ENCODE data around the gene RAB34. TPM values are rescaled to one million over a fixed set of nuclear protein-coding genes. Genes with fewer than 3 reads are reported as not detected.

Gene RAB34
- total and polyA plus RNA-seq, 9 of the 15 experiments (the other 6 are each of a cell fraction or from before 2014, with no cell fraction given): 0.07 to 3.8 (median 0.46) TPM; not detected in 1

DNA sequence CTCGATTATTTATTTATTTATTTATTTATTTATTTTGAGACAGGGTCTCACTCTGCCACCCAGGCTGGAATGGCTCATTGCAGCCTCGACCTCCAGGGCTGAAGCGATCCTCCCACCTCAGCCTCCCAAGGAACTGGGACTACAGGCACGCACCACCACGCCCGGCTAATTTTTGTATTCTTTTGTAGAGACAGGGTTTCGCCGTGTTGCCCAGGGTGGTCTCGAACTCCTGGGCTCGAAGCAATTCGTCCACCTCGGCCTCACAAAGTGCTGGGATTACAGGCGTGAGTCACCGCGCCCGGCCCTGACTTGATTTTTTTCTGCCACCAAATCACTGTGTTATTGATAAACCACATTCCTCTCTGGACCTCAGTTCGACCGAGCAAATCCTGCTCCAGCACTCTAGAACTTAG, 1.4 kb upstream of the RAB34 start (continued):
- TF ChIP-seq, protein P1, sequence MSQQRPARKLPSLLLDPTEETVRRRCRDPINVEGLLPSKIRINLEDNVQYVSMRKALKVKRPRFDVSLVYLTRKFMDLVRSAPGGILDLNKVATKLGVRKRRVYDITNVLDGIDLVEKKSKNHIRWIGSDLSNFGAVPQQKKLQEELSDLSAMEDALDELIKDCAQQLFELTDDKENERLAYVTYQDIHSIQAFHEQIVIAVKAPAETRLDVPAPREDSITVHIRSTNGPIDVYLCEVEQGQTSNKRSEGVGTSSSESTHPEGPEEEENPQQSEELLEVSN (IDR thresholded peaks at IDR 0.05; ENCODE audit: borderline replicate concordance in 1 of 2, extremely low read depth in 1 of 2, insufficient read depth in 1 of 2, insufficient read length in 1 of 2, low read depth in 1 of 2, low read length in 1 of 2, poor library complexity in 1 of 2, severe bottlenecking in 1 of 2): no peak
- no peak for TF ChIP-seq MAZ (CRISPR knock-in tag; conservative IDR thresholded peaks at IDR 0.05 in 1 of 2, IDR thresholded peaks at IDR 0.05 in 1 of 2)
- TF ChIP-seq PRPF4 (IDR thresholded peaks at IDR 0.05; ENCODE audit: insufficient read depth, low read depth, low read length, poor library complexity, severe bottlenecking): no peak
- TF ChIP-seq LARP7 (IDR thresholded peaks at IDR 0.05): no peak
- TF ChIP-seq, protein P2, sequence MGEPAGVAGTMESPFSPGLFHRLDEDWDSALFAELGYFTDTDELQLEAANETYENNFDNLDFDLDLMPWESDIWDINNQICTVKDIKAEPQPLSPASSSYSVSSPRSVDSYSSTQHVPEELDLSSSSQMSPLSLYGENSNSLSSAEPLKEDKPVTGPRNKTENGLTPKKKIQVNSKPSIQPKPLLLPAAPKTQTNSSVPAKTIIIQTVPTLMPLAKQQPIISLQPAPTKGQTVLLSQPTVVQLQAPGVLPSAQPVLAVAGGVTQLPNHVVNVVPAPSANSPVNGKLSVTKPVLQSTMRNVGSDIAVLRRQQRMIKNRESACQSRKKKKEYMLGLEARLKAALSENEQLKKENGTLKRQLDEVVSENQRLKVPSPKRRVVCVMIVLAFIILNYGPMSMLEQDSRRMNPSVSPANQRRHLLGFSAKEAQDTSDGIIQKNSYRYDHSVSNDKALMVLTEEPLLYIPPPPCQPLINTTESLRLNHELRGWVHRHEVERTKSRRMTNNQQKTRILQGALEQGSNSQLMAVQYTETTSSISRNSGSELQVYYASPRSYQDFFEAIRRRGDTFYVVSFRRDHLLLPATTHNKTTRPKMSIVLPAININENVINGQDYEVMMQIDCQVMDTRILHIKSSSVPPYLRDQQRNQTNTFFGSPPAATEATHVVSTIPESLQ (CRISPR knock-in tag; IDR thresholded peaks at IDR 0.05): no peak
- no peak for TF ChIP-seq ZNF408 (CRISPR knock-in tag; IDR thresholded peaks at IDR 0.05; ENCODE audit: low read depth)
- TF ChIP-seq RBBP5 (IDR thresholded peaks at IDR 0.05; ENCODE audit: borderline replicate concordance, insufficient read depth, low read length, poor library complexity, severe bottlenecking): no peak
- no peak for TF ChIP-seq ZNF134 (CRISPR knock-in tag; conservative IDR thresholded peaks at IDR 0.05)
- TF ChIP-seq TARDBP (IDR thresholded peaks at IDR 0.05): peak; percentile 80; the same call in 1 of the 2 replicates
- peak; percentile 80 for TF ChIP-seq DPF2 (IDR thresholded peaks at IDR 0.05)
- TF ChIP-seq RAD51 (IDR thresholded peaks at IDR 0.05; ENCODE audit: borderline replicate concordance, low read depth): no peak
- no peak for TF ChIP-seq ZNF133 (CRISPR knock-in tag; IDR thresholded peaks at IDR 0.05)
- TF ChIP-seq KDM1A (IDR thresholded peaks at IDR 0.05): no peak
- no peak; the same call in 1 of the 2 replicates for TF ChIP-seq CC2D1A (IDR thresholded peaks at IDR 0.05)
- TF ChIP-seq ZNF589 (CRISPR knock-in tag; IDR thresholded peaks at IDR 0.05; ENCODE audit: low read depth): no peak
- no peak for TF ChIP-seq SMAD2 (IDR thresholded peaks at IDR 0.05; ENCODE audit: low read depth, low read length)
- TF ChIP-seq POU5F1 (IDR thresholded peaks at IDR 0.05; ENCODE audit: borderline replicate concordance, low read depth, low read length, partially characterized antibody): no peak
- TF ChIP-seq HDAC1 (IDR thresholded peaks at IDR 0.05): peak in 1 of 2 experiments; percentile 98; a peak in 2 of 4 replicates
- TF ChIP-seq ZNF175 (CRISPR knock-in tag; IDR thresholded peaks at IDR 0.05; ENCODE audit: low read depth): no peak
- no peak for TF ChIP-seq GTF2F1 (IDR thresholded peaks at IDR 0.05; ENCODE audit: low read depth, low read length)
- TF ChIP-seq HNRNPH1 (optimal IDR thresholded peaks at IDR 0.05; ENCODE audit: low read depth, low read length): no peak
- peak; percentile 72 for TF ChIP-seq SMARCA4 (IDR thresholded peaks at IDR 0.05)
